Smooth muscle cell (in vitro differentiated cells): ENCODE measurements around the gene SLC33A1. TPM values are rescaled to one million over a fixed set of nuclear protein-coding genes. Genes with fewer than 3 reads are reported as not detected.
"Not testable (repeated sequence)": the region's sequence is repeated elsewhere in the genome, so short reads cannot be mapped to it uniquely, and the experiment has no call there.

Source experiments
- DNase-seq: peaks from one replicate; lab custom pipeline; 2025; ENCODE audit not compliant: unreplicated experiment; lab: John Stamatoyannopoulos, UW
- H2AFZ ChIP-seq: fragments of 200-600 bp; sonication (generic); 2 replicates; pipeline ENCODE4 v1.6.0; 2016; ENCODE audit warnings: antibody characterized with exemption, low read depth, mild to moderate bottlenecking
- H3F3A ChIP-seq: fragments of 200-600 bp; sonication (generic); 2 replicates; pipeline ENCODE4 v1.6.0; 2017; ENCODE audit warnings: antibody characterized with exemption, low read depth
- H3K27ac ChIP-seq: fragments of 200-600 bp; sonication (generic); 2 replicates; pipeline ENCODE4 v1.5.1; 2016; ENCODE audit warnings: low read depth, mild to moderate bottlenecking
- H3K27me3 ChIP-seq: fragments of 200-600 bp; sonication (generic); 2 replicates; pipeline ENCODE4 v1.6.1; 2016; ENCODE audit warnings: low read depth, mild to moderate bottlenecking
- H3K36me3 ChIP-seq: fragments of 200-600 bp; sonication (generic); 2 replicates; pipeline ENCODE4 v1.5.1; 2016; ENCODE audit warnings: low read depth
- H3K4me1 ChIP-seq: fragments of 200-600 bp; sonication (generic); 2 replicates; pipeline ENCODE4 v1.5.1; 2016; ENCODE audit warnings: low read depth
- H3K4me2 ChIP-seq: fragments of 200-600 bp; sonication (generic); 2 replicates; pipeline ENCODE4 v1.6.0; 2016; ENCODE audit warnings: mild to moderate bottlenecking
- H3K4me3 ChIP-seq: fragments of 200-600 bp; sonication (generic); 2 replicates; pipeline ENCODE4 v1.5.1; 2016; ENCODE audit warnings: mild to moderate bottlenecking
- H3K79me2 ChIP-seq: fragments of 200-600 bp; sonication (generic); 2 replicates; pipeline ENCODE4 v1.6.0; 2016; ENCODE audit warnings: low read depth, mild to moderate bottlenecking
- H3K9ac ChIP-seq: fragments of 200-600 bp; sonication (generic); 2 replicates; pipeline ENCODE4 v1.6.0; 2016; ENCODE audit warnings: low read depth
- H3K9me3 ChIP-seq: fragments of 200-600 bp; sonication (generic); replicated peaks from 2 replicates; pipeline ENCODE4 v1.5.1; 2016; ENCODE audit warnings: low read depth
- H4K20me1 ChIP-seq: fragments of 200-600 bp; sonication (generic); 2 replicates; pipeline ENCODE4 v1.6.0; 2016; ENCODE audit warnings: low read depth
- WGBS: methylation state at CpG from one replicate; pipeline ENCODE4 v1.1.7; 2016; ENCODE audit warnings: low lambda C conversion rate; 5-methylcytosine and 5-hydroxymethylcytosine counted together
- polyA plus RNA-seq: library from polyadenylated mRNA; unstranded; fragments of >200 nt; fragmentation: Nextera tagmentation; extraction: Ambion mirVana; gene quantifications from 2 replicates; pipeline ENCODE4 v1.2.1, GENCODE V29; 2016
- total RNA-seq: library from RNA; depleted of rRNA; stranded (reverse); fragments of >200 nt; gene quantifications from 2 replicates; pipeline ENCODE4 v1.2.3, GENCODE V29; 2014
- TF ChIP-seq, protein P1 (sequence below): fragments of 200-600 bp; sonication (generic); IDR thresholded peaks from 2 replicates; pipeline ENCODE4 v1.5.1; 2017; ENCODE audit warnings: borderline replicate concordance, mild to moderate bottlenecking, antibody characterized with exemption; ENCODE audit not compliant: insufficient read depth, poor library complexity, severe bottlenecking

The SLC33A1 gene
- total and polyA plus RNA-seq, 2 experiments from 2014 or later = 16.4 to 34.9 TPM

DNA sequence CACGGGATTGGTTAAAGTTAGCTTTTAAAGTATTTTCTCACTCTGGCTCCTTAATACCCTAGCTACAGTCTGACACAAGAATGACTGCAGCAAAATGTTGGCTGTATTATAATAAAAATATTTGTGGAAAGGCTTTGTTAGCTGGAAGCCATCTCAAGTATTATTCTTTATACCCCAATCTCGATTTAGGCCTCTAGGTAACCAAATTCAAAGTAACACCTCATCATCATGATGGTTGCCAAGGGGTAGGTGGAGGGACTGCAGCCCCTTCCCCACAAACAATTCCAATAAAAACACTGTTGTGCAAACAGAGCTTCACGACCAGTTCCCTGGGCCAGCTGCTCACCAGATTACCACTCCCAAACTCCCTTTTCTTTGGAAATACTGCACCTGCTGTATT lies 15.5 kb upstream of the SLC33A1 start:
- H3K4me1 ChIP-seq = peaks cover 21% of the 10 kb centered on the region
- H3K9me3 ChIP-seq = no peaks in the 10 kb centered on the region
- 55% methylated on average over 3 of the region's 3 CpGs for WGBS
- H3K9ac ChIP-seq = peak overlapping the region; percentile 61
- H4K20me1 ChIP-seq = peaks cover 34% of the 10 kb centered on the region
- H3F3A ChIP-seq = peaks cover 4% of the 10 kb centered on the region
- no peak for DNase-seq
- peak overlapping the region; percentile 86 for H3K4me2 ChIP-seq
- H3K79me2 ChIP-seq = peaks cover 42% of the 10 kb centered on the region
- H2AFZ ChIP-seq = peak overlapping the region; percentile 97
- H3K4me3 ChIP-seq = peak overlapping the region; percentile 80
- TF ChIP-seq, protein P1, sequence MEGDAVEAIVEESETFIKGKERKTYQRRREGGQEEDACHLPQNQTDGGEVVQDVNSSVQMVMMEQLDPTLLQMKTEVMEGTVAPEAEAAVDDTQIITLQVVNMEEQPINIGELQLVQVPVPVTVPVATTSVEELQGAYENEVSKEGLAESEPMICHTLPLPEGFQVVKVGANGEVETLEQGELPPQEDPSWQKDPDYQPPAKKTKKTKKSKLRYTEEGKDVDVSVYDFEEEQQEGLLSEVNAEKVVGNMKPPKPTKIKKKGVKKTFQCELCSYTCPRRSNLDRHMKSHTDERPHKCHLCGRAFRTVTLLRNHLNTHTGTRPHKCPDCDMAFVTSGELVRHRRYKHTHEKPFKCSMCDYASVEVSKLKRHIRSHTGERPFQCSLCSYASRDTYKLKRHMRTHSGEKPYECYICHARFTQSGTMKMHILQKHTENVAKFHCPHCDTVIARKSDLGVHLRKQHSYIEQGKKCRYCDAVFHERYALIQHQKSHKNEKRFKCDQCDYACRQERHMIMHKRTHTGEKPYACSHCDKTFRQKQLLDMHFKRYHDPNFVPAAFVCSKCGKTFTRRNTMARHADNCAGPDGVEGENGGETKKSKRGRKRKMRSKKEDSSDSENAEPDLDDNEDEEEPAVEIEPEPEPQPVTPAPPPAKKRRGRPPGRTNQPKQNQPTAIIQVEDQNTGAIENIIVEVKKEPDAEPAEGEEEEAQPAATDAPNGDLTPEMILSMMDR = no peak
- H3K36me3 ChIP-seq = no peaks in the 10 kb centered on the region
- H3K27me3 ChIP-seq = no peaks in the 10 kb centered on the region
- H3K27ac ChIP-seq = peak overlapping the region; percentile 79

DNA sequence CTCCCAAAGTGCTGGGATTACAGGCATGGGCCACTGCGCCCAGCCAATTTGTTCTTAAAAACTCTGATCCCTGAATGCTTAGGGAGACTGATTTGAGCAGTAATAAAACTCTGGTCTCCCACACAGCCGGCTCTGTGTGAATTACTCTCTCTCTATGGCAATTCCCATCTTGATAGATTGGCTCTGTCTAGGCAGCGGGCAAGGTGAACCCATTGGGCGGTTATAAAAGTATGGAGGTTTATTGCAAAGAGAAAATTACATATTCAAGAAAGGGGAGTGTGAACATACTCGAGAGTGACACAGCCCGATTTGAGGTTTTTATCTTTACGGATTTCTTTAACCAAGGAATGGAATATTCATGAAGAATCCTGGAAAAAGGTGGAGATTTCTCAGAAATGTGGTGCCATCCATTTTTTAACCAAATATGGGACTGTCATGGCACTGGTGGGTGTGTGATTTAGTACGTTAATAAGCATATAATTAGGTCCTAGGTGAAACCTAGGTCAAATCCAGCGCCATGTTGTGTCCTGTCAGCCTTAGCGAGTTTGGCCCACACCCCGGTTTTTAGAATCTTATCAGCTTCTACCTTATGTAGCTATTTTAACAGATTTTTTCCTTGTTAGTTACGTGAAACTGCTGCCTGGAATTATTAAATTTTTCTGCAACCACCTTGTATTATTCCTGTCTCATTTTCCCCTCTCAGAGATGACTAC lies 9.0 kb upstream of the SLC33A1 start:
- no peaks in the 10 kb centered on the region for H3K4me1 ChIP-seq
- no peaks in the 10 kb centered on the region for H3F3A ChIP-seq
- no peak for DNase-seq
- no peak overlapping the region for H2AFZ ChIP-seq
- 88% methylated on average over 12 of the region's 12 CpGs for WGBS
- no peaks in the 10 kb centered on the region for H3K79me2 ChIP-seq
- H3K36me3 ChIP-seq = no peaks in the 10 kb centered on the region
- H4K20me1 ChIP-seq = no peaks in the 10 kb centered on the region
- no peaks in the 10 kb centered on the region for H3K9me3 ChIP-seq
- H3K9ac ChIP-seq = no peak overlapping the region
- H3K27me3 ChIP-seq = no peaks in the 10 kb centered on the region
- H3K4me2 ChIP-seq = no peak overlapping the region
- no peak overlapping the region for H3K27ac ChIP-seq
- H3K4me3 ChIP-seq = no peak overlapping the region
- TF ChIP-seq, protein P1 = no peak

DNA sequence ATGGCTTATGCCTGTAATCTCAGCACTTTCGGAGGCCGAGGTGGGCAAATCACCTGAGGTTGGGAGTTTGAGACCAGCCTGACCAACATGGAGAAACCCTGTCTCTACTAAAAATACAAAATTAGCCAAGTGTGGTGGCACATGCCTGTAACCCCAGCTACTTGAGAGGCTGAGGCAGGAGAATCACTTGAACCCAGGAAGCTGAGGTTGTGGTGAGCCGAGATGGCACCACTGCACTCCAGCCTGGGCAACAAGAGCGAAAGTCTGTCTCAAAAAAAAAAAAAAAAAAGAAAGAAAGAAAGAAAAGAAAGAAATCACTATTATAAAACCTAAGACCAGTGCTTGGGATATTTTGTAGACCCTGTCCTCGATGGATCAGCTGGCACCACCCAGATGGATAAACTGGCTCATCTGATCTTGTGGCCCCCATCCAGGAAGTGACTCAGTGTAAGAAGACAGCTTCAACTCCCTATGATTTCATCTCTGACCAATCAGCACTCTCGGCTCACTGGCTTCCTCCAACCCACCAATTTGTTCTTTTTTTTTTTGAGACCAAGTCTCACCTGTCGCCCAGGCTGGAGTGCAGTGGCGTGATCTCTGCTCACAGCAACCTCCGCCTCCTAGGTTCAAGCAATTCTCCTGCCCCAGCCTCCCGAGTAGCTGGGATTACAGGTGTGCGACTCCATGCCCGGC lies 8.2 kb upstream of the SLC33A1 start:
- not testable (repeated sequence) for DNase-seq
- 91% methylated on average over 12 of the region's 12 CpGs for WGBS

DNA sequence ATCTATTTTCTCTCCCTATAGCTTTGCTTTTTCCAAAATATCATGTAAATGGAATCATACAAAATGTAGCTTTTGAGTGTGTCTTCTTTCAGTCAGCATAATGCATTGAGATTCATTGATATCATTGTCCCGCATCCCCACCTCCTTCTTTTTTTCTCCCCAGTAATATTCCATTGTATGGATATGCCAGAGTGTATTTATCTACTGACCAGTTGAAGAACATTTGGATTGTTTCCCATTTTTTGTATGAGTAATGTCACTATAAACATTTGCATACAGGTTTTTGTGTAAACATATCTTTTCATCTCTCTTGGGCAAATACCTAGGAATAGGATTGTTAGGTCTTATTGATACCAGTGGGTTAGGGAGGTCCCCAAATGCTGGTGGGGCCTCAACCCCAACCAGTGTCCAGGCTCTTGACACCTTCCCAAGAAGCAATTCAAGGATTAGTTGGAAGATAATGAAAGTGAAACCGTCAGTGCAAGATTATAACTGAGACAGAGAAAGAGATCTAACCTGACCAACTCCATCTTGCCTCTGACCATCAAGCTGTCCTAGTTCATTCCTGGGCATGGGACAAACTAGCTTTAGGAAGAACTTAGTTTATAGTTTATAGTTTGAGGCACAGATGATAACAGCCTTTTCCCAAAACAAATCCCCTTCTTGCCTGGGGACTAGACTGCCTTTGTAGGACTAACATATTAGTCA lies 7.4 kb upstream of the SLC33A1 start:
- Histone ChIP-seq H3K27me3 (no peaks in the 10 kb centered on the region), H3K9ac (no peak overlapping the region), H4K20me1 (no peaks in the 10 kb centered on the region), H3K4me2 (no peak overlapping the region), H3K36me3 (no peaks in the 10 kb centered on the region), H3K79me2 (no peaks in the 10 kb centered on the region), H3K27ac (no peak overlapping the region), H3K4me1 (no peaks in the 10 kb centered on the region), H3F3A (no peaks in the 10 kb centered on the region), H3K9me3 (no peaks in the 10 kb centered on the region), H3K4me3 (no peak overlapping the region), H2AFZ (no peak overlapping the region)
- no peak for DNase-seq
- TF ChIP-seq, protein P1 = no peak
- WGBS = 93% methylated on average over 2 of the region's 2 CpGs

More for the DNA sequence above, 8.2 kb upstream of the SLC33A1 start:
- H3K9me3 ChIP-seq, H4K20me1 ChIP-seq, H3K4me2 ChIP-seq, H2AFZ ChIP-seq, H3K4me1 ChIP-seq, H3K27ac ChIP-seq, H3K79me2 ChIP-seq, H3F3A ChIP-seq, H3K9ac ChIP-seq, H3K4me3 ChIP-seq, H3K36me3 ChIP-seq, H3K27me3 ChIP-seq: not testable (repeated sequence)

DNA sequence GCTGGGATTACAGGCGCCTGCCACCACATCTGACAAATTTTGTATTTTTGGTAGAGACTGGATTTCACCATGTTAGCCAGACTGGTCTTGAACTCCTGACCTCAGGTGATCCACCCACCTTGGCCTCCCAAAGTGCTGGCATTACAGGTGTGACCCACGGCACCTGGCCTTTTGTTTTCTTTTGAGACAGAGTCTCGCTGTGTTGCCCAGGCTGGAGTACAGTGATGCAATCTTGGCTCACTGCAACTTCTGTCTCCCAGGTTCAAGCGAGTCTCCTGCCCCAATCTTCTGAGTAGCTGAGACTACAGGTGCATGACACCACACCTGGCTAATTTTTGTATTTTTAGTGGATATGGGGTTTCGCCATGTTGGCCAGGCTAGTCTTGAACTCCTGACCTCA lies 6.2 kb upstream of the SLC33A1 start:
- not testable (repeated sequence) for H3K27me3 ChIP-seq, H2AFZ ChIP-seq, H3K4me3 ChIP-seq, H3K9me3 ChIP-seq, H3K4me1 ChIP-seq, H3F3A ChIP-seq, H3K79me2 ChIP-seq, H3K36me3 ChIP-seq, H3K27ac ChIP-seq, H3K9ac ChIP-seq, H3K4me2 ChIP-seq, DNase-seq, H4K20me1 ChIP-seq
- WGBS = 94% methylated on average over 5 of the region's 5 CpGs
